Keratinocyte (primary cell): ENCODE results near the gene CAST. TPM values are rescaled to one million over a fixed set of nuclear protein-coding genes. Genes with fewer than 3 reads are reported as not detected.

ENCODE experiments used
- DNase-seq: peaks from one replicate; pipeline ENCODE4 v3.0.0-alpha.2; 2011; ENCODE audit warnings: low read depth, missing footprints, low spot score
- FAIRE-seq: peaks from 2 replicates; lab custom pipeline; 2011; peaks lifted over from hg19 to GRCh38; lab: Jason Lieb, UNC
- H2AFZ ChIP-seq: 2 replicates; pipeline ENCODE4 v1.6.0; 2012; ENCODE audit warnings: low read length, control low read depth, inconsistent platforms; ENCODE audit not compliant: control insufficient read depth
- H3K27ac ChIP-seq: 2 replicates; pipeline ENCODE4 v1.5.1; 2011; ENCODE audit warnings: low read length; ENCODE audit not compliant: control insufficient read depth, insufficient read depth
- H3K27me3 ChIP-seq: 3 replicates; pipeline ENCODE4 v1.6.0; 2011; ENCODE audit warnings: low read length; ENCODE audit not compliant: control insufficient read depth, insufficient read depth; ENCODE audit errors: extremely low read depth
- H3K36me3 ChIP-seq, 2 experiments: 2 replicates in 1 of 2; 3 replicates in 1 of 2; pipeline ENCODE4 v1.5.1; 2011; ENCODE audit warnings: low read length in 2 of 2, mild to moderate bottlenecking in 1 of 2; ENCODE audit not compliant: control insufficient read depth in 2 of 2, insufficient read depth in 2 of 2; ENCODE audit errors: extremely low read depth in 1 of 2
- H3K4me1 ChIP-seq: 3 replicates; pipeline ENCODE4 v1.5.1; 2011; ENCODE audit warnings: low read length; ENCODE audit not compliant: control insufficient read depth, insufficient read depth; ENCODE audit errors: extremely low read depth
- H3K4me2 ChIP-seq: 3 replicates; pipeline ENCODE4 v1.6.0; 2011; ENCODE audit warnings: low read depth, low read length; ENCODE audit not compliant: control insufficient read depth, insufficient read depth; ENCODE audit errors: extremely low read depth
- H3K4me3 ChIP-seq, 3 experiments: fragments of 200-600 bp in 1 of 3; sonication (generic) in 1 of 3; 2 replicates in 2 of 3; 3 replicates in 1 of 3; pipeline ENCODE4 v1.5.1; 2011 to 2016; ENCODE audit warnings: low read length in 3 of 3, mild to moderate bottlenecking in 3 of 3, control low read depth in 2 of 3, inconsistent platforms in 1 of 3, low read depth in 1 of 3, mixed read lengths in 1 of 3, mixed run types in 1 of 3, moderate library complexity in 1 of 3; ENCODE audit not compliant: control insufficient read depth in 2 of 3, insufficient read depth in 2 of 3; ENCODE audit errors: extremely low read depth in 1 of 3
- H3K79me2 ChIP-seq: 2 replicates; pipeline ENCODE4 v1.6.0; 2012; ENCODE audit warnings: low read length; ENCODE audit not compliant: control insufficient read depth, insufficient read depth
- H3K9ac ChIP-seq: 3 replicates; pipeline ENCODE4 v1.6.0; 2011; ENCODE audit warnings: low read length; ENCODE audit not compliant: control insufficient read depth, insufficient read depth; ENCODE audit errors: extremely low read depth
- H3K9me1 ChIP-seq: 3 replicates; pipeline ENCODE4 v1.6.0; 2011; ENCODE audit warnings: low read length; ENCODE audit not compliant: control insufficient read depth, insufficient read depth; ENCODE audit errors: extremely low read depth
- H3K9me3 ChIP-seq: 2 replicates; pipeline ENCODE4 v1.5.1; 2012; ENCODE audit warnings: low read depth, low read length; ENCODE audit not compliant: control insufficient read depth
- H4K20me1 ChIP-seq: 3 replicates; pipeline ENCODE4 v1.6.0; 2011; ENCODE audit warnings: low read length; ENCODE audit not compliant: control insufficient read depth, insufficient read depth; ENCODE audit errors: extremely low read depth
- EZH2 ChIP-seq: IDR thresholded peaks from one replicate; pipeline ENCODE4 v1.6.1; 2012; ENCODE audit warnings: inconsistent platforms, mild to moderate bottlenecking, low read length, moderate library complexity
- dilution Hi-C: fragments of 300-500 bp; cut with MboI; formaldehyde crosslinking; loops from one replicate; pipeline ENCODE4 v1.7.0; 2020; ENCODE audit warnings: low sequenced_read_pairs; ENCODE audit not compliant: extremely low pct_ligation_motif_present
- polyA plus RNA-seq, 5 experiments: library from polyadenylated mRNA; depleted of rRNA in 3 of 5; stranded (reverse) in 3 of 5; stranded (forward) in 1 of 5; unstranded in 1 of 5; fragments of >200 nt; gene quantifications; 1 replicate in 1 of 5; 2 replicates in 3 of 5; 3 replicates in 1 of 5; pipeline versions ENCODE4 v1.2.1 to v1.2.3, GENCODE V29; 2011 to 2012; ENCODE audit warnings: missing spikeins in 2 of 5, low read depth in 1 of 5, low replicate concordance in 1 of 5
- TF ChIP-seq, protein P1 (sequence below), 3 experiments: IDR thresholded peaks in 1 of 3; conservative IDR thresholded peaks in 1 of 3; optimal IDR thresholded peaks in 1 of 3; 2 replicates in 2 of 3; 3 replicates in 1 of 3; pipeline versions ENCODE3 to v1.5.1; 2011; ENCODE audit warnings: low read length in 3 of 3, mild to moderate bottlenecking in 3 of 3, moderate library complexity in 2 of 3, control low read depth in 1 of 3, inconsistent platforms in 1 of 3; ENCODE audit not compliant: insufficient read depth in 2 of 3; ENCODE audit errors: extremely low read depth in 1 of 3

The CAST gene
- polyA plus RNA-seq, 1 donor (not counting 4 experiments of a cell fraction or from before 2014, with no cell fraction given) = 238 TPM

DNA sequence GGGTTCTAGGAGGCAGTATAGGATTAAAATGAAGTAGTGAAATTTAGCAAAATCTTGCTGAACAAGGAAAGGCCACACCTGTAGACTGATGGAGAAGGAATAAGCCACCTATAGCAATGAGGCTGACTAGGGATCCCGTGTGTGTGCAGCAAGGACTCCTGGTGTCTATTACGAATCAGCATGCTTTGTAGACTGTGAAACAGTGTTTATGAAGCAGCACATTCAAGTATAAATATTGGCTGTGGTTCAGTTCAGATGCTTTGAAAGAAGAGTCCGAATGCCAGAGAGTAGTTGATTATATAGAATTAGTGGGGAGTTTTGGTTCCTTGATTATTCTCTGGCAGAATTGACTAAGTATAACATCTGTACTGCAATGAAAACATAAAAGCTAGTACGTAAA, 41.8 kb downstream of the CAST start:
- Histone ChIP-seq H3K4me2 (peak overlapping the region; percentile 89), H3K79me2 (peaks cover 62% of the 10 kb centered on the region), H3K27ac (peak overlapping the region; percentile 98), H3K27me3 (no peaks in the 10 kb centered on the region), H3K9me3 (no peaks in the 10 kb centered on the region), H3K36me3 (peaks cover 1 to 4% of the 10 kb centered on the region in 2 experiments), H3K9me1 (no peaks in the 10 kb centered on the region), H4K20me1 (no peaks in the 10 kb centered on the region), H3K4me1 (peaks cover 78% of the 10 kb centered on the region), H3K4me3 (peak overlapping the region; percentile 57 to 91 (median 75)), H2AFZ (no peak overlapping the region), H3K9ac (peak overlapping the region; percentile 98)
- dilution Hi-C loops = no loop called here
- DNase-seq (no peak), FAIRE-seq (no peak)
- TF ChIP-seq, protein P1, sequence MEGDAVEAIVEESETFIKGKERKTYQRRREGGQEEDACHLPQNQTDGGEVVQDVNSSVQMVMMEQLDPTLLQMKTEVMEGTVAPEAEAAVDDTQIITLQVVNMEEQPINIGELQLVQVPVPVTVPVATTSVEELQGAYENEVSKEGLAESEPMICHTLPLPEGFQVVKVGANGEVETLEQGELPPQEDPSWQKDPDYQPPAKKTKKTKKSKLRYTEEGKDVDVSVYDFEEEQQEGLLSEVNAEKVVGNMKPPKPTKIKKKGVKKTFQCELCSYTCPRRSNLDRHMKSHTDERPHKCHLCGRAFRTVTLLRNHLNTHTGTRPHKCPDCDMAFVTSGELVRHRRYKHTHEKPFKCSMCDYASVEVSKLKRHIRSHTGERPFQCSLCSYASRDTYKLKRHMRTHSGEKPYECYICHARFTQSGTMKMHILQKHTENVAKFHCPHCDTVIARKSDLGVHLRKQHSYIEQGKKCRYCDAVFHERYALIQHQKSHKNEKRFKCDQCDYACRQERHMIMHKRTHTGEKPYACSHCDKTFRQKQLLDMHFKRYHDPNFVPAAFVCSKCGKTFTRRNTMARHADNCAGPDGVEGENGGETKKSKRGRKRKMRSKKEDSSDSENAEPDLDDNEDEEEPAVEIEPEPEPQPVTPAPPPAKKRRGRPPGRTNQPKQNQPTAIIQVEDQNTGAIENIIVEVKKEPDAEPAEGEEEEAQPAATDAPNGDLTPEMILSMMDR (optimal IDR thresholded peaks at IDR 0.05 in 1 of 3, IDR thresholded peaks at IDR 0.05 in 1 of 3, conservative IDR thresholded peaks at IDR 0.05 in 1 of 3; ENCODE audit: extremely low read depth in 1 of 3, insufficient read depth in 2 of 3, low read length in 3 of 3) = no peak
- no peak for TF ChIP-seq EZH2

DNA sequence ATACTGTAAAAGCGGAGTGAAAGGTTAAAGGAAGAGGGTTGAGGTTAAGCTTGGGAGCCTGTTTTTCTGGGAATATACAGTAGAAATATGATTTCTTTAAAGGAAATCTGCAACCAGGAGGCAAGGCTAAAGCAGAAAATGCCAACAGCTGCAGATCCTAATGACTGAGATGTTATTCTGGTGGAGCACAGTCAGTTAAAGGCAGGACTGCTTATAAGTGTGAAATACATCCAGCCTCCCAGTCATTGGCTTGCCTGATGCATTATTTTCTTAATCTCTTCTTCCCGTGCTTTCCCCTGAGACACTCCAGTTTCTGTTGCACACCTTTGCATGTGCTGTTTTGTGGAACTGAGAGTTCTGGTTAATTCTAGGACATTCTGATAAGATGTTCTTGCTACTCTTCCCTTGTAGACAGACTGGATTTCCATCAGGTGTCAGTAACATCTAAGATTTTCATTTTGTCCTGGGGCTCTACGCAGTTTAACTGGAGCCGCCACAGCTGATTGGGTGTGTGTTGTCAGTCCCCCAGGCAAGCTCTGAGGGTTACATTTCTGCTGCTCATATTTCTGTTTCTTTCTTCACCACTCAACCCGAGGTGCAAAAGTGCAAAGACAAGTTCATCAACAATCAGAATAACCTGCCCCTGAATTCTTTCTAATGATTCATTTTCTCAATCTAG, 44.4 kb downstream of the CAST start:
- H2AFZ ChIP-seq = no peak overlapping the region
- DNase-seq (no peak), FAIRE-seq (peak; percentile 5)
- no peak for TF ChIP-seq EZH2
- TF ChIP-seq, protein P1 (optimal IDR thresholded peaks at IDR 0.05 in 1 of 3, IDR thresholded peaks at IDR 0.05 in 1 of 3, conservative IDR thresholded peaks at IDR 0.05 in 1 of 3; ENCODE audit: extremely low read depth in 1 of 3, insufficient read depth in 2 of 3, low read length in 3 of 3) = no peak
- peaks cover 3 to 4% of the 10 kb centered on the region in 2 experiments for H3K36me3 ChIP-seq
- H3K4me3 ChIP-seq = peak overlapping the region in 1 of 3 experiments; percentile 0
- no peaks in the 10 kb centered on the region for H3K27me3 ChIP-seq
- H3K9me3 ChIP-seq = no peaks in the 10 kb centered on the region
- H3K9ac ChIP-seq = peak overlapping the region; percentile 1
- peaks cover 82% of the 10 kb centered on the region for H3K79me2 ChIP-seq
- peaks cover 67% of the 10 kb centered on the region for H3K4me1 ChIP-seq
- peak overlapping the region; percentile 57 for H3K4me2 ChIP-seq
- peak overlapping the region; percentile 84 for H3K27ac ChIP-seq
- dilution Hi-C loops = no loop called here
- no peaks in the 10 kb centered on the region for H4K20me1 ChIP-seq
- H3K9me1 ChIP-seq = no peaks in the 10 kb centered on the region
